Mucosa of rectum (tissue), 2 donors: ENCODE measurements around the gene SDK1.
"Not testable (repeated sequence)": the region's sequence is repeated elsewhere in the genome, so short reads cannot be mapped to it uniquely, and the experiment has no call there.

Experiments used
- H3K27ac ChIP-seq, 2 donors: one replicate each; pipeline ENCODE4 v1.7.0; 2013; ENCODE audit warnings: inconsistent platforms in 2 of 2, low read depth in 2 of 2, low read length in 2 of 2
- H3K27me3 ChIP-seq, 2 donors: one replicate each; pipeline ENCODE4 v1.7.0; 2013; ENCODE audit warnings: low read length in 2 of 2; ENCODE audit not compliant: control insufficient read depth in 2 of 2, insufficient read depth in 2 of 2
- H3K36me3 ChIP-seq, 2 donors: one replicate each; pipeline ENCODE4 v1.7.0; 2013; ENCODE audit warnings: low read length in 2 of 2; ENCODE audit not compliant: control insufficient read depth in 2 of 2, insufficient read depth in 2 of 2
- H3K4me1 ChIP-seq, 2 donors: one replicate each; pipeline ENCODE4 v1.7.0; 2013; ENCODE audit warnings: low read length in 2 of 2, mild to moderate bottlenecking in 1 of 2; ENCODE audit not compliant: control insufficient read depth in 2 of 2, insufficient read depth in 2 of 2
- H3K4me3 ChIP-seq, 2 donors: one replicate each; pipeline ENCODE4 v1.7.0; 2013; ENCODE audit warnings: low read length in 2 of 2
- H3K9ac ChIP-seq, 2 donors: one replicate each; pipeline ENCODE4 v1.7.0; 2013; ENCODE audit warnings: low read length in 2 of 2, low read depth in 1 of 2, mild to moderate bottlenecking in 1 of 2
- H3K9me3 ChIP-seq, 2 donors: one replicate each; pipeline ENCODE4 v1.7.0; 2013; ENCODE audit warnings: low read length in 2 of 2; ENCODE audit not compliant: control insufficient read depth in 2 of 2
- donor health status: healthy.
- donor health status: Normal muscosa, but diverticular disease.

Gene SDK1

DNA sequence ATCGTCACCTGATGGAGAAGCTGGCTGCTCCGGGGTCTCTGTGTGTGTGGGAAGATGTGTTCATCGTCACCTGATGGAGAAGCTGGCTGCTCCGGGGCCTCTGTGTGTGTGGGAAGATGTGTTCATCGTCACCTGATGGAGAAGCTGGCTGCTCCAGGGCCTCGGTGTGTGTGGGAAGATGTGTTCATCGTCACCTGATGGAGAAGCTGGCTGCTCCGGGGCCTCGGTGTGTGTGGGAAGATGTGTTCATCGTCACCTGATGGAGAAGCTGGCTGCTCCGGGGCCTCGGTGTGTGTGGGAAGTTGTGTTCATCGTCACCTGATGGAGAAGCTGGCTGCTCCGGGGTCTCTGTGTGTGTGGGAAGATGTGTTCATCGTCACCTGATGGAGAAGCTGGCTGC lies 959.1 kb downstream of the SDK1 start:
- not testable (repeated sequence) for H3K9ac ChIP-seq, H3K27me3 ChIP-seq, H3K27ac ChIP-seq, H3K4me1 ChIP-seq, H3K9me3 ChIP-seq, H3K4me3 ChIP-seq, H3K36me3 ChIP-seq

DNA sequence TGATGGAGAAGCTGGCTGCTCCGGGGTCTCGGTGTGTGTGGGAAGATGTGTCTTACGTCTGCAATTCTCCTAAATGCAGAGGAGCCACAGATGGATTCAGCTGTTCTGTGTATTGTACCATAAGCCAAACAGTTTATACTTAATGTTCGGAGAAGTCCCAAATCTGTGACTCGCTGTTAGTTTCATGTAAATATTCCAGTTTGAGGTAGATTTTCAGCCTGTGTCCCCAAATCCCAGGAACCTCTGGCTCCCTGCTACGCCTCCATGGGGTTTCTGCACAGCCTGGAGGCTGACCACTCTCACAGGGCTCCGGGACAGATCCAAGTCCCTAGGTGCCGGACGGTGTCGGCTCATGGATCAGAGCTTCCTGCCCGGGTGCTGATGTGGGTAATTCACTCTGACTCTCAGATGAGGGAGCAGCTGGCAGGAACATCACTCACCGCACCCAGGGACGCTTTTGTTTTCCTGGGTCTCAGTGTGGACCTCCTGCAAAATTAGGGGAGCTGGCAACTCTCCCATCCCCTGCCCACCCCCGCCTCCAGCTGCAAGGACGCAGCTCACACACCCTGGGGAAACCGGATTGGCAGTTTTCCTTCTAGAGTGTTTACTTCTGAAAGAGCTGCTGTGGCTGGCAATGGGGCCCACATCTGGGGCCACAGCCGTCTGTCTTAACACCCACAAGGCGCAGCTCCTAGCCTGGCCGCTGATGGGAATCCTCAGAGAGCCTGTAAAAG lies 960.0 kb downstream of the SDK1 start:
- Histone ChIP-seq H3K9ac (no peak overlapping the region), H3K4me3 (no peak overlapping the region), H3K27me3 (no peaks in the 10 kb centered on the region), H3K4me1 (no peaks in the 10 kb centered on the region), H3K27ac (peak overlapping the region; percentile 13 to 32), H3K36me3 (no peaks in the 10 kb centered on the region), H3K9me3 (no peaks in the 10 kb centered on the region)

DNA sequence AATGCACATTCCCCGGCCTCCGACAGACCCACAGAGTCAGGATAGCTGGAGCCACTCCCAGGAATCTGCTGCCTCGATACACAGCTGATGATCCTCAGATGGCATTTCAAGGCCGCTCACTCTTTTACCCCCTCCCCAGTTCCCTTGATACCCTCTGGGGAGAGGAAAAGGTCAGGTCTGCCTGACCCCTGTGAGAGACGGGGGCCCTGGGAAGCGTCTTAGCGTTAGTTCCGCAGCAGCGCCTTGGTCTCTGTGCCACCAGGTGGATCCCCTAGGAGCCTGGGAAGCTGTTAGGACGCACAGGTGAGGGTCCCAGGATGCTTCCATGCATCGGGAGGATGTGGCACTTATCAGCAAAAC lies 960.5 kb downstream of the SDK1 start:
- Histone ChIP-seq H3K4me1 (no peaks in the 10 kb centered on the region), H3K4me3 (no peak overlapping the region), H3K27me3 (no peaks in the 10 kb centered on the region), H3K36me3 (no peaks in the 10 kb centered on the region), H3K9me3 (no peaks in the 10 kb centered on the region), H3K27ac (peak overlapping the region; percentile 13 to 32), H3K9ac (no peak overlapping the region)

DNA sequence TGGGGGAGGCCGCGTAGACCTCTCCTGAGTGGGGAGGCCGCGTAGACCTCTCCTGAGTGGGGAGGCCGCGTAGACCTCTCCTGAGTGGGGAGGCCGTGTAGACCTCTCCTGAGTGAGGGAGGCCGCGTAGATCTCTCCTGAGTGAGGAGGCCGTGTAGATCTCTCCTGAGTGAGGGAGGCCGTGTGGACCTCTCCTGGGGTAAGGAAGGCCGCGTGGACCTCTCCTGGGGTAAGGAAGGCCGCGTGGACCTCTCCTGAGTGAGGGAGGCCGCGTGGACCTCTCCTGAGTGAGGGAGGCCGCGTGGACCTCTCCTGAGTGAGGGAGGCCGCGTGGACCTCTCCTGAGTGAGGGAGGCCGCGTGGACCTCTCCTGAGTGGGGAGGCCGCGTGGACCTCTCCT lies 963.2 kb downstream of the SDK1 start:
- H3K27me3 ChIP-seq, H3K36me3 ChIP-seq, H3K27ac ChIP-seq, H3K4me1 ChIP-seq, H3K9ac ChIP-seq, H3K9me3 ChIP-seq, H3K4me3 ChIP-seq: not testable (repeated sequence)

DNA sequence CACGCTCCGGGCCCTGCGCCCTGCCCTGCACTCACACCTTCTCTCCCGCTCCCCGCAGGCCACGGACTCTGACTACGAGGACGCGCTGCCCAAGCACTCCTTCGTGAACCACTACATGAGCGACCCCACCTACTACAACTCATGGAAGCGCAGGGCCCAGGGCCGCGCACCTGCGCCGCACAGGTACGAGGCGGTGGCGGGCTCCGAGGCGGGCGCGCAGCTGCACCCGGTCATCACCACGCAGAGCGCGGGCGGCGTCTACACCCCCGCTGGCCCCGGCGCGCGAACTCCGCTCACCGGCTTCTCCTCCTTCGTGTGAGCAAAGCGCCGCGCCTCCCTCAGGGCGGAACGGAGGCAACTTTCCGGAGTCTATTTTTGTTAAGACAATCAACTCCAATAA lies 964.0 kb downstream of the SDK1 start:
- Histone ChIP-seq H3K9ac (no peak overlapping the region), H3K27me3 (no peaks in the 10 kb centered on the region), H3K9me3 (no peaks in the 10 kb centered on the region), H3K27ac (no peak overlapping the region), H3K36me3 (no peaks in the 10 kb centered on the region), H3K4me3 (no peak overlapping the region), H3K4me1 (no peaks in the 10 kb centered on the region)

DNA sequence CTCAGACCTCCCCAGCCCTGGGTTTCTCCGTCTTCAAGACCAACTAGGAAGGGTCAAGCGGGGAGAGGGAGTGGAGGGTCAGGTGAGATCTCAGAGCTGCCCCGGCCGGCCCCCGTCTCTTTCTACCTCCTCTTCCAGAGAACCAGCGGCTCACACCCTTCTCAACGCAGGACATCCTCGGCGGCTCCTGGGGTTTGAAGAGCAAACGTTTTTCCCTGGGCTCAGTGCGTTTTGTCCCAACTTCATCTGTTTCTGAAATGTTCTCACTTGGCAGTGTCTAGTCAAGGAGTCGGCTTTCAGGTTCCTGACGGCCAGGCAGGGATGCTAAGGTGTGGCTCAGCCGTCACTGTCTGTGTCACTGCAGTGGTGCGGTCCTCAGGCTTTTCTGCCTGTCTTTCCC lies 964.6 kb downstream of the SDK1 start:
- Histone ChIP-seq H3K27ac (no peak overlapping the region), H3K4me3 (no peak overlapping the region), H3K36me3 (no peaks in the 10 kb centered on the region), H3K9ac (no peak overlapping the region), H3K9me3 (no peaks in the 10 kb centered on the region), H3K4me1 (no peaks in the 10 kb centered on the region), H3K27me3 (no peaks in the 10 kb centered on the region)

DNA sequence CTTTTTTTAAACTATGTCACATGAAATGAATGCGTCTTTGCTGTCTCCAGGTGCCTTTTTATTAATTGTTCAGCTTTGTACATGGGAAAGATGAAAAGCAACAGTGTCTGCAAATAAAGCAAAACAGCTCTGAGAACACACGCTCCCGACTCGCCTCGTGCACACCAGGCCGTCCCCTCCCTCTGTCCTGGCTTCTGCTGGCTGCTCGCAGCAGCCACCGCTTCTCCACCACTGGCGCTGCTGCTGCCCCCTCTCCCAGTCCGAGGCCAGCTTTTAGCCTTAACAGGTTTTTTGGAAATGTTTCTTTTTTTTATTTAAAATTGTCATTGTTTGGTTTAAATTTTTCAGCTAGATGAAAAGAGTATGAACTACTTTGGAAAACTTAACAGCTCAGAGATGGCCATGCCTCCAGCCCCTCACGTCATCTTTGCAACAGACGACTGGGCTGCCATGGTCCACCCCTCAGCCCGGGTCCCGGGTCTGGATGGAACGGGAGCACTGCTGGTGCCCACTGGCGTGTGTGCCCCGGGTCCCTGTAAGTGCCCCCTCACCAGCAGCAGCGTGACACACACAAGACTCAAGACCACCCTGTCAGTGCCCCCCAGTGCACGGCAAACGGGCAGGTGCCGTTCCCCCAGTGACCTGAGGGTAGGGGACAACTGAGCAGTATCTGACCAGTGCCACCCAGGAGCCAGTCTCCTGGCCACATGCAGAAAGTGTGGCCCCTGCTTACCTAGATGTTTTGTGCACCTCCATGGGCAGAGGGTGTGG lies 965.4 kb downstream of the SDK1 start:
- H3K27me3 ChIP-seq = no peaks in the 10 kb centered on the region
- no peak overlapping the region for H3K27ac ChIP-seq
- no peaks in the 10 kb centered on the region for H3K4me1 ChIP-seq
- no peaks in the 10 kb centered on the region for H3K36me3 ChIP-seq
- no peak overlapping the region for H3K4me3 ChIP-seq
- no peak overlapping the region for H3K9ac ChIP-seq
- no peaks in the 10 kb centered on the region for H3K9me3 ChIP-seq

DNA sequence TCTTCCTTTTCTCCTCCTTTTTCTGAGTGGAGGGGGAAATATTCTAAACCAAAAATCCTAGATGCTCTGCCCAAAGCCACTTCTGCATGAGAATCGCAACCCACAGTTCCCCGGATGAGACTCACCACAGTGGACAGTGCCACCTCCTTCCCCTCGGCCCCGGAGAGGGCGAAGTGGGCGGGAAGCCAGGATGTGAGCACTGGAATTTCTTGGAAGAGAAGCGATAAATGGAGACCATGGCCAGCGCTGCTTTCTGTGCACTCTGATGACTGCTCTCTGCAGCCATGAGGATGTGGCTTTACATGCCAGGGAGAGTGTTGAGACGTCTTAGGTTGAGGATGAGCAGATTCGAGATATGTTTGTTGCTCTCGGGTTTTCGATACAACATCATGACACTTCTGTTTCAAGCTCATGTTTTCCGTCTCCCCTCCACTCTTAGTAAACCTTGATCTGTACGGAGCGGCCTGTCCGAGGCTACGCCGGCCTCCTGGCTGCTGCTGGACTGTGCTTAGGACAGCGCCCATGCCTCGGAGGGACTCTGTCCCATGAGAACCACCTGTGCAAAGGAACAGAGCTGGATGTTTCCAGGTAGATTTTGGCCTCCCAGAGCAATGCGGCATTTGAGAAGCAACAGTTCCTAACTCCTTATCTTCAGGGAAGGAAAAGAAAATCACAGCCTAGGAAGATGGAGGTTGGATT lies 966.4 kb downstream of the SDK1 start:
- no peaks in the 10 kb centered on the region for H3K4me1 ChIP-seq
- no peaks in the 10 kb centered on the region for H3K36me3 ChIP-seq
- no peak overlapping the region for H3K27ac ChIP-seq
- no peak overlapping the region for H3K4me3 ChIP-seq
- H3K9me3 ChIP-seq = no peaks in the 10 kb centered on the region
- no peak overlapping the region for H3K9ac ChIP-seq
- no peaks in the 10 kb centered on the region for H3K27me3 ChIP-seq

DNA sequence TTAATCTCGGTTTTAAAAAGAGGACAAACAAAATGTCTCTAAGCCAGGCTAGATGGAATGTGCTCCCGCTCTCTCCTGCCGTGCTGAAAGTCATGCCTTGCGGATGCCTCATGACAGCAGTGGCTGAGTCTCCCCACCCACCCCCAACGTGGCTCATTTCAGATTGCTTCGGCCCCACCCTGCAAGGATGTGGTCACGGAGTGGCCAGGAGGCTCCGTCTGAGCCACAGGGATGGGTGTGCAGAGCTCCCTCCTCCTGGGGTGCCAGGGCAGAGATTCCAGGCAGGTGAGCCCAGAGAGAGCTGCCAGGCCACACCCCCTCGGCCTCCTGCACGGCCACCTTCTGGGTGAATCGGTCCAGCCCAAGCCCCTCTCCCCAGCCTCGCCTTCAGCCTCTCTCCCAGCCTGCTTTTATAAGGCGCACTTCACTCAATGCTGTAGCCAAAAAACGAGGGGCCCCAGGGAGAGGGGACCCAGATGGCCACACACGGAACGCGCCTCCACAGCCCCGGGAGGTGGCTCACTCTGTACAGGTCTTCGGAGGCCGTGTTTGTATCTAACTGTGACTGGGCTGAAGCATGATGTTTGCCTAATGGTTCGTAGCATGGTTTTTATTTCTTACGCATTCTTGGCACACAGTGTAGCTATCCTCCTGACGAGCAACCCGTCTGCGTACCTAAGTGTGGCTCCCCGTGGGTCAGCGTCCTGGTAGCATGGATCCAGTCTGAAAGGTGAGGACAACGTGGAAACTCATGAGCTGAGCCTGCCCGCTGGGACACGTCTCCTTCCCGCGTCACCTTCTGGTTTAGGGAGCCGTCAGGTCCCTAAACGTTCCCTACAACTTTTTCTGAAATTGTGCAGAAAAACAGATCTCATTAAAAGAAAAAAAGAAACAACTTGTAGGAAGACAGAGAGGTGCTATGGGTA lies 967.3 kb downstream of the SDK1 start:
- Histone ChIP-seq H3K36me3 (no peaks in the 10 kb centered on the region), H3K27me3 (no peaks in the 10 kb centered on the region), H3K4me3 (no peak overlapping the region), H3K9me3 (no peaks in the 10 kb centered on the region), H3K4me1 (no peaks in the 10 kb centered on the region), H3K9ac (no peak overlapping the region), H3K27ac (no peak overlapping the region)
